ENCODE data around the gene THOC1.
A peak's percentile ranks its signal among the peaks of the same experiment; 100 is the strongest.

Gene THOC1

DNA sequence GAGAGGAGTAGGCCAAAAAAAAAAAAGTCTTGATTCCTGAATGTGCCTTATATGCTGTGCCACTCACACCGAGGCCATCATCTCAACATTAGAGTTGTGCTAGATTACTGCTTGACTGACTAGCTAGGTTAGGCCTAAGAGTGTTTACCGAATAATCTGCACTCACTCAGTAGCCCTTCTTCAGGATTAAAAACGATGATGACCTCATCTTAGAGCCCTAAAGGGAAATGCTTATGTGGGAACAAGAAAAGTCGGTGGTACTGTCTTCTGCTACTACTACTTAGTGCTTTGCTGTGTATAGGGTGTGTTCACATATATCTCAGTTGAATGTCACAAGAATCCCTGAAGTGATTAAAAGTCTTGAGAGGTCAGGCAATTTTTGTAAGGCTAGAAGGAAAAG lies 54.3 kb downstream of the THOC1 start:
- no peak for DNase-seq (ENCODE audit: low spot score)

GRCh38 chr18:212780-213179 lies 55.1 kb downstream of the THOC1 start:
- no peak for DNase-seq (ENCODE audit: low spot score)

GRCh38 chr18:211582-211981 lies 56.3 kb downstream of the THOC1 start:
- no peak for DNase-seq (ENCODE audit: low spot score)

DNA sequence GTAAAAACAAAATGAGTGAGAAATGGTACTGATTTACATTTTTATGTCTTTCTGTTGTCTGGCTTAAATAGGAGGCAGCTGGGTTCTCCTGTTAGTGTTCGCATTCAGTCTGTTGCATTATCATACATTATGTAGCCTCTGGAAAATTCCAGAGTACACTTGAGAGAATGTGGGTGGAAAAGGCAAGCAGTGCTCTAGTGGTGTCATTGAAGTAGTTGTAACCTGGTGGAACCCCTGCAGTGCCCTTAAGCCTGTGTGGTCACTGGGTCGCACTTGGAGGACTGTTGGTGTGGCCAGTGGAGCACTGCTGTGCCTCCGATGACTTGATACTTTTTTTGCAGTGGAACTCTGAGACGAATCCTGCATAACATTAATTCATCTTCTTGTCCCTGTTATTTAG lies 57.1 kb downstream of the THOC1 start:
- no peak for DNase-seq (ENCODE audit: low spot score)

- DNase-seq (ENCODE audit: low spot score), result no peak
Measured at GRCh38 chr18:210075-210474, 57.8 kb downstream of the THOC1 start.

DNA sequence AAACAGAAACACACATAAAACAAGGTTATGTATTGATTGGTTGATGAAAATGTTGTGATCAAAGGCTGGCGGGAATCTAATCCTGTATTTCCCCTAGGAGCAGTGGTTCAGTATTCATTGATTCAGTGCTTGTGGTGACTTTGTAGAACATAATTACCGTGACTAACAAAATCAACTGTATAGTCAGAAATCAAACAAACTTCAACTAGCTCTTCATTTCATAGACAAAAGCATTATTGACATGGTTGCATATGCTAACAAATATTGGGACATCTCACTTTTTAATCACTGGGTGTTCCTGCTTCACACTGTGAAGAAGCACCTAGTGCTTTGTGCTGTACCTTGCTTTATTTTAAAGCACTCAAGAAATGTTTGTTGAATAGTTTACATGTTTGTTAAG lies 68.1 kb downstream of the THOC1 start:
- DNase-seq (ENCODE audit: low spot score), result no peak

- DNase-seq (ENCODE audit: low spot score), result no peak
Measured at GRCh38 chr18:199214-199613, 68.6 kb downstream of the THOC1 start.

DNA sequence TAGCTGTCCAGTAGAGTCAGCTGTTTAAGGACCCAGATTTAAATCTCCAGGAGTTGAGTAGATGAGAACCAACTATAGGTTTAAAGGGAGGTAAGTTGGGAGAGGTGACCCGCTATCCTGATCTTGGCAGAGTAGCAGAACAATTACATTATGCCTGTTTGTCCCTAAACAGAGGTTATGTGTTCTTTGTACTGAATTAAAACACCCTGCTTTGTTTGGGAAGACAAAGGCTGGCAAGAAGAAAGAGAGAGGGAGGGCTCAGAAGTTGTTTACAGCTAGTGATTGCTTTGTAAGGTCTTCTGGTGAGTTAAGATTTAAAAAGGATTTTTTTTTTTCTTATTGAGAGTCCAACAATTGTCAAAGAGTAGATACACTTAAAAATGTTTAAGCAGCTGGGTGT lies 72.2 kb downstream of the THOC1 start:
- DNase-seq (ENCODE audit: low spot score), result no peak

- no peak for DNase-seq (ENCODE audit: low spot score)
Measured at GRCh38 chr18:192801-193200, 75.0 kb downstream of the THOC1 start.

GRCh38 chr18:191725-192124 lies 76.1 kb downstream of the THOC1 start:
- no peak for DNase-seq (ENCODE audit: low spot score)

- no peak for DNase-seq (ENCODE audit: low spot score)
Measured at GRCh38 chr18:189254-189653, 78.6 kb downstream of the THOC1 start.

DNA sequence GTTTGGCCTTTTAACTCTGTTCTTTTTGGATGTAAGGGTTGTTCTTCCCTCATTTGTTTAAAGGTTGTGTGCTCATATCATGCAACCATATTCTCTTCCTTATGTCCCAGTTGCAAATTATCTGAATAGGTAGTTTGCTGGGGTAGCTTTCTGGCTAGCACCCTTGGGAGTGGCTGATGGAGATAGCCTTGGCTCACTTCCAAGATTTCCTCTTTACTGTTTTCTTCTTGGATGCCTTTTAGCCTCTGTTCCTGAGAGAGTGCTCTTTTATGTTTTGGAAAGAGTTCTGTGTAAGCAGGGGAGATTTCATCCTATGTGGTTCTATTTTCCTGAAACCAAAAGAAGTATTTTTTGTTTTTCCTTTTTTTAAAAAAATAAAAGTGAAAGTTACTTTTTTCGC lies 84.1 kb downstream of the THOC1 start:
- peak; percentile 8 for DNase-seq (ENCODE audit: low spot score)

- DNase-seq (ENCODE audit: low spot score), result no peak
Measured at GRCh38 chr18:181711-182110, 86.1 kb downstream of the THOC1 start.

- no peak for DNase-seq (ENCODE audit: low spot score)
Measured at GRCh38 chr18:179499-179898, 88.3 kb downstream of the THOC1 start.

GRCh38 chr18:172361-172760 lies 95.5 kb downstream of the THOC1 start:
- DNase-seq (ENCODE audit: low spot score), result no peak

Data from AG20443 (cell line).